NCI-H345 treated with DMSO at 0.1 percent for 48 hours (cell line): ENCODE results near the gene KCNQ1.

Experiments
- DNase-seq: peaks from one replicate; lab custom pipeline; 2025; ENCODE audit not compliant: unreplicated experiment; lab: John Stamatoyannopoulos, UW

KCNQ1 gene

GRCh38 chr11:2752204-2752770, 307.5 kb downstream of the KCNQ1 start:
- DNase-seq, result no peak

- no peak for DNase-seq
Measured at GRCh38 chr11:2752923-2753322, 308.1 kb downstream of the KCNQ1 start.

- DNase-seq, result no peak
Measured at GRCh38 chr11:2754008-2754407, 309.2 kb downstream of the KCNQ1 start.

GRCh38 chr11:2755071-2755470, 310.3 kb downstream of the KCNQ1 start:
- no peak for DNase-seq

GRCh38 chr11:2758751-2759150, 313.9 kb downstream of the KCNQ1 start:
- no peak for DNase-seq

- no peak for DNase-seq
Measured at GRCh38 chr11:2759228-2760195, 314.7 kb downstream of the KCNQ1 start.

GRCh38 chr11:2760196-2760871, 315.5 kb downstream of the KCNQ1 start:
- DNase-seq, result no peak

- DNase-seq, result no peak
Measured at GRCh38 chr11:2761131-2762030, 316.6 kb downstream of the KCNQ1 start.

GRCh38 chr11:2762031-2762380, 317.2 kb downstream of the KCNQ1 start:
- DNase-seq, result no peak

GRCh38 chr11:2762451-2762850, 317.6 kb downstream of the KCNQ1 start:
- DNase-seq, result no peak

- DNase-seq, result no peak
Measured at GRCh38 chr11:2763984-2764383, 319.2 kb downstream of the KCNQ1 start.

GRCh38 chr11:2765491-2765890, 320.7 kb downstream of the KCNQ1 start:
- no peak for DNase-seq

GRCh38 chr11:2766166-2766565, 321.4 kb downstream of the KCNQ1 start:
- no peak for DNase-seq

GRCh38 chr11:2767071-2767470, 322.3 kb downstream of the KCNQ1 start:
- no peak for DNase-seq

GRCh38 chr11:2767801-2768200, 323.0 kb downstream of the KCNQ1 start:
- DNase-seq, result no peak

- DNase-seq, result no peak
Measured at GRCh38 chr11:2768471-2769408, 323.9 kb downstream of the KCNQ1 start.

GRCh38 chr11:2769409-2770095, 324.7 kb downstream of the KCNQ1 start:
- no peak for DNase-seq

- DNase-seq, result no peak
Measured at GRCh38 chr11:2770096-2770751, 325.4 kb downstream of the KCNQ1 start.
